OCI-LY7 (cell line): ENCODE results near the gene MSANTD1.

Experiments used
- EZH2phosphoT487 ChIP-seq: fragments of 200-600 bp; sonication (generic); IDR thresholded peaks from 2 replicates; pipeline ENCODE4 v1.6.1; 2018; ENCODE audit warnings: low read depth, borderline replicate concordance, mild to moderate bottlenecking, mixed run types, antibody characterized with exemption, low read length, moderate library complexity, mixed read lengths
- TF ChIP-seq, protein P1 (sequence below): fragments of 200-600 bp; sonication (generic); conservative IDR thresholded peaks from 2 replicates; pipeline ENCODE4 v1.5.1; 2014; ENCODE audit warnings: mild to moderate bottlenecking, antibody characterized with exemption, low read length, moderate library complexity, mixed read lengths

DNA sequence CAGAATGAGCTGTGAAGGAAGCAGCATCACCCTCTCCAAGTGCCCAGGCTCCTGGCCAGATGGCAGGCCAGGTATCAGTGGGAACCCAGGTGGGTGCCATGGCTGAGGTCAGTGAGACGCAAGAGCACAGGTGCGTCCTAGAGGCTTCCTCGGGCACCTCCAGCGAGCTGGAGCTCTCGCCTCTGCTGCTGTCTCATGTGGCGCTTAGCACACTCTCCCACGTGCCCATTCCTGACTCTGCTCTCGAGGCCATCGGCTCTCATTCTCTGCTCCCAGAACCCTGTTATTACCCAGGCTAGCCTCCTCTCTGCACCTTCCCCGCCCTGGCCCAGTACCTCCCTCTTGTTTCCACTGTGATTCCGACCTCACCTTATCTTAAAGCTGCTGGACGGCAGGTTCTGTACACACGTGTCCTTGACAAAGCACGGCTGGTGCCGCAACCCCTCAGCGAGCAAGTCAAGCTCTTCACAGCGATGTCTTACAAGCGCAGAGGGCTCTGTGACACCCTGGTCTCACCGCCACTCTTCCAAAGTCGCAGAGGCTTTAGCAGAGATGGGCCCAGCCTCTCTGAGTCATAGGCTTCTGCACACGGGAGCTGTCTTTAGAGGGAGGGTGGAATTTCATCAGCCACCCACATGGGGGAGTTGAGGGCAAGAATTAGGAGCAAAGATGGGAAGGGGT, 15.4 kb upstream of the MSANTD1 start:
- TF ChIP-seq, protein P1, sequence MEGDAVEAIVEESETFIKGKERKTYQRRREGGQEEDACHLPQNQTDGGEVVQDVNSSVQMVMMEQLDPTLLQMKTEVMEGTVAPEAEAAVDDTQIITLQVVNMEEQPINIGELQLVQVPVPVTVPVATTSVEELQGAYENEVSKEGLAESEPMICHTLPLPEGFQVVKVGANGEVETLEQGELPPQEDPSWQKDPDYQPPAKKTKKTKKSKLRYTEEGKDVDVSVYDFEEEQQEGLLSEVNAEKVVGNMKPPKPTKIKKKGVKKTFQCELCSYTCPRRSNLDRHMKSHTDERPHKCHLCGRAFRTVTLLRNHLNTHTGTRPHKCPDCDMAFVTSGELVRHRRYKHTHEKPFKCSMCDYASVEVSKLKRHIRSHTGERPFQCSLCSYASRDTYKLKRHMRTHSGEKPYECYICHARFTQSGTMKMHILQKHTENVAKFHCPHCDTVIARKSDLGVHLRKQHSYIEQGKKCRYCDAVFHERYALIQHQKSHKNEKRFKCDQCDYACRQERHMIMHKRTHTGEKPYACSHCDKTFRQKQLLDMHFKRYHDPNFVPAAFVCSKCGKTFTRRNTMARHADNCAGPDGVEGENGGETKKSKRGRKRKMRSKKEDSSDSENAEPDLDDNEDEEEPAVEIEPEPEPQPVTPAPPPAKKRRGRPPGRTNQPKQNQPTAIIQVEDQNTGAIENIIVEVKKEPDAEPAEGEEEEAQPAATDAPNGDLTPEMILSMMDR: no peak
- no peak for TF ChIP-seq EZH2phosphoT487
